HG03039 (cell line): ENCODE results near the gene FUT8.
"Not testable (repeated sequence)": the region's sequence is repeated elsewhere in the genome, so short reads cannot be mapped to it uniquely, and the experiment has no call there.

Experiments used
- ATAC-seq: cut with Tn5 transposase; IDR thresholded peaks from one replicate; pipeline ENCODE4 v1.9.1; 2021; ENCODE audit warnings: mild to moderate bottlenecking, moderate library complexity; ENCODE audit not compliant: unreplicated experiment

FUT8 gene

DNA sequence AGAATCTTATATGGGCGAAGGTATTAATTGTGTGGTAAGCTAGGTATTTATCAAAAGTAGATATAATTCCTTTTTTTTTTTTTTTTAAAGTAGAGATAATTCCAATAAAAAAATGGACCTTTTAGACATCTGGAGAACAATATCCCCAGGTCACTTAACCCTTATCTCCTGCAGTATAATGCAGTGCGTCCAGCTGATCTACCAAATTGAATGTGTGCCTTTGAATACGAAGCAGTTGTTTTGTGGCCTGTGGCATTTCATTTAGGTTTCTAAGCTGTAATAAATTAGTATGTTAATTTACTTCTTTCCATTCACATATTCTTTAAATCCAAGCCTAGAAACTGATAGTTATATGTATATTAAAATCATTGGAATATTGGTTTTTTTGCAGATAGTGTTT is 3.1 kb downstream of the FUT8 start:
- no peak for ATAC-seq

DNA sequence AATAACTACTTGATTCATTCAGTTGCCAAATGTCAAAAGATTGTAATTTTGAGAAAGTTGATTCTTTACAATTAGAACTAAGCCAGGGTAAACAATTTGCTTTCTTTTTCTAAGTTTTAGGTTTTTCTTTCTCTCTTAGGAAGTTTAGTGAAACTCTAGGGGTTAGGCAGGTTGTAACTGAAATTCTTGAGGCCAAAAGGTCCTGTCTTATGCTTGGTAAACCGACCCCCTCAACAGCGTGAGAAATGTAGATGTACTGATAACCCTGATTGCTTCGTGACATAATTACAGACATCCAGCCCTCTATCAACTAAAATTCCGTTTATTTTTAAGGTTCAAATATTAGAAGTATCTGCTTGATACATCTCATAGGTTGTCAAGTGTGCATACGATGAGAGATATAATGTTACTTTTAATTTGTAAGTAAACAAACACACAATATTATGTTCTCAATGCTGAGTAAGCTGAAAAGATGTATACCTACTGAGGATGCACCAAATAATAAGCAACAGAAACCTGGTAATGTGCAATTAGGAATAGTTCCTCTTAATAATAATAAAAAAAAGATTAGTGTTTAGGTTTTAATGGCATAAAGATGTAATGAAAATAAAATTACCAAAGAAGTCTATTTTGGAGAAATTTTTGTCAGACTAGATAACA is 7.2 kb downstream of the FUT8 start:
- no peak for ATAC-seq

DNA sequence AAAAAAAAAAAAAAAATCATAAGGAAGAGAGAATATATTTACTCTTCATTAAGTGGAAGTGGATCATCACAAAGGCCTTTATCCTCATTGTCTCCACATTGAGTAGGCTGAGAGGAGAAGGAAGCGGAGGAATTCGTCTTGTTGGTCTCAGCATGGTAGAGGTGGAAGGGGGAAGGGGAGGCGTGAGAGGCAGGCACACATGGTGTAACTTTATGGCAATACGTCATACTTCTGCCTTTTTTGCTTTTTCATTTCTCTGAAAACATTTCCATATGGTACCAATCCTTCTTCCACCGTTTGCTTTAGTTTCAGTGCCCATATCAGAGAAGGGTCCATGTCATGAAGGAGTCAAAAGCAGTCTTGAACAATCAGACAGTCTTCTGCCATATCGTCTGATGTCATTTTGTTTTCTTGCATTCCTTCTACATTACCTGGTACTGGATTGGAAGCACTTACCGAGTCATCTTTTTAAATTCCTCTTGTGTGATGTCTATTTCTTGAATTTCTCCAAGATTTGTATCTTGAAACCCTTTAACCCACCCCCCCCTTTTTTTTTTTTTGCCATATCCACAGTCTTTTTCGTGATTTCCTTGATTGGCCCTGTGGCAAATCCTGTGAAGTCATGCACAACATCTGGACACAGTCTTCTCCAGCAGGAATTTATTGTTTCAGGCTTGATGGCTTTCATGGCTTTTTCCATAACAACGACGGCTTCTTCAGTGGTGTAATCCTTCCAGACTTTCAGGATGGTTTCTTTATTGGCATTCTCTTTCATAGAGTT is 8.9 kb downstream of the FUT8 start:
- ATAC-seq = no peak

DNA sequence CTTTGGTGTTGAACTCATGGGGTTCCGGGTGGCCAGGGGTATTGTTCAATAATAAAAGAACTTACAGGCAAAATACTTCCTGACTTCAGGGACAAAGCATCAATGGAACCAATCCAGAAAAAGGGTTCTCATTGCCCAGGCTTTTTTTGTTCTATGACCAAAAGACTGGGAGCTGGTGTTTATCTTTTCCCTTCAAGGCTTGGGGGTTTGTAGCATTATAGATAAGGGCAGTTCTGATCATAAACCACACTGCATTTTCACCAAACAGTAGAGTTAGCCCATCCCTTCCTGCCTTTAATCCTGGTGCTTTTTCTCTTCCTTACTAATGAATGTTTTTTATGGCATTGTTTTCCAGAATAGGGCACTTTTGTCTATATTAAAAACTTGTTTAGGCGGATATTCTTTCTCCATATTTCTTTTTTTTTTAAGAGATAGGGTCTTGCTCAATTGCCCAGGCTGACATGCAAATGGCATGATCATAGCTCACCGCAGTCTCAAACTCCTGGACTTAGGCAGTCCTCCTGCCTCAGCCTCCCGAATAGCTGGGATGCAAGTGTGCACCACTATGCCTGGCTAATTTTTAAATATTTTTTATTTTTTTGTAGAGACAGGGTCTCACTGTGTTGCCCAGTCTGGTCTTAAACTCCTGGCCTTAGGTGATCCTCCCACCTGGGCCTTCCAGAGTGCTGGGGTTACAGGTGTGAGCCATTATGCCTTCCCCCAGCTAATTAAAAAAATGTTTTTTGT is 9.7 kb downstream of the FUT8 start:
- no peak for ATAC-seq

DNA sequence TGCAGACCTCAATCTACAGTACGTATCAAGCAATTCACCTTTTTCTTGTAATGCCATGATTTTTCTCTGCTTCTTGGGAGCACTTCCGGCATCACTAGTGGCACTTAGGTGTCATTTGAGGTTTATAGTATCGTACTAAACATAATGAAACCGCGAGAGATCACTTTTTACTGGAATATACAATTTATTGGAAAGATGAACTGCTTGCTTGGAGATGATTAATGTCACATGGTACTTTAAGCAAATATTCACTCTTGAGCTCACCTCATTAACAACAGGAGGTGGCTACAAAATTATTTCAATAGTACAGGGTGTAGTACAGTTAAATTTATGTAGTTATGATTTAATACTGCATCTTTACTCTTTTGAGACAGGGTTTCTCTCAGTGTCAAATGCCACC is 11.5 kb downstream of the FUT8 start:
- no peak for ATAC-seq

DNA sequence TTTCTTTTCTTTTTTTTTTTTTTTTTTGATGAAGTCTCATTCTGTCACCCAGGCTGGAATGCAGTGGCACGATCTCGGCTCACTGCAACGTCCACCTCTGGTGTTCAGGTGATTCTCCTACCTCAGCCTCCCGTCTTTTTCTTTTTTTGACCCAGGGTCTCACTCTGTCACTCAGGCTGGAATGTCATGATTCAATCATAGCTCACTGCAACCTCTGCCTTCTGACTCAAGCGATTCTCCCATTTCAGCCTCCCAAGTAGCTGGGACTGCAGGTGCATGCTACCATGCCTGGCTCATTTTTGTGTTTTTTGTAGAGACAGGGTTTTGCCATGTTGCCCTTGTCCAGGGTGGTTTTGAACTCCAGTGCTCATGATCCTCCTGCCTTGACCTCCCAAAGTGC is 12.0 kb downstream of the FUT8 start:
- ATAC-seq = no peak

DNA sequence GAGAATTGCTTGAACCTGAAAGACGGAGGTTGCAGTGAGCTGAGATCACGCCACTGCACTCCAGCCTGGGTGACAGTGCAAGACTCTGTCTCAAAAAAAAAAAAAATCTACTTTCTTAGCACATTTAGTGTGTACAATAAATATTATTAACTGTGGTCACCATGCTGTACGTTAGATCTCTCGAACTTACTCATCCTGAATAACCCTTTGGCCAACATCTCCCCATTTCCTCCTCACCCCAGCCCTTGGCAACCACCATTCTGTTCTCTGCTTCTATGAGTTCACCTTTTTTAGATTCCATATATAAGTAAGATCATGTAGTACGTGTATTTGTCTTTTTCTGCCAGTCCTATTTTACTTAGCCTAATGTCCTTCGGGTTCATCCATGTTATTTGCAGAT is 13.4 kb downstream of the FUT8 start:
- ATAC-seq = no peak

DNA sequence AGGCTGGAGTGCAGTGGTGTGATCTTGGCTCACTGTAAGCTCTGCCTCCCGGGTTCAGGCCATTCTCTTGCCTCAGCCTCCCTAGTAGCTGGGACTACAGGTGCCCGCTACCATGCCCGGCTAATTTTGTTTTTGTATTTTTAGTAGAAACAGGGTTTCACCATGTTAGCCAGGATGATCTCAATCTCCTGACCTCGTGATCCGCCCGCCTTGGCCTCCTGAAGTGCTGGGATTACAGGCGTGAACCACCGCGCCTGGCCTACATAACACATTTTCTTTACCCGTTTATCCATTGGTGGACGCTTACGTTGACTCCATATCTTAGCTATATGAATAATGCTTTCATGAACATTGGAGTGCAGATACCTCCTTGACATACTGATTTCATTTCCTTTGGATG is 14.4 kb downstream of the FUT8 start:
- not testable (repeated sequence) for ATAC-seq

DNA sequence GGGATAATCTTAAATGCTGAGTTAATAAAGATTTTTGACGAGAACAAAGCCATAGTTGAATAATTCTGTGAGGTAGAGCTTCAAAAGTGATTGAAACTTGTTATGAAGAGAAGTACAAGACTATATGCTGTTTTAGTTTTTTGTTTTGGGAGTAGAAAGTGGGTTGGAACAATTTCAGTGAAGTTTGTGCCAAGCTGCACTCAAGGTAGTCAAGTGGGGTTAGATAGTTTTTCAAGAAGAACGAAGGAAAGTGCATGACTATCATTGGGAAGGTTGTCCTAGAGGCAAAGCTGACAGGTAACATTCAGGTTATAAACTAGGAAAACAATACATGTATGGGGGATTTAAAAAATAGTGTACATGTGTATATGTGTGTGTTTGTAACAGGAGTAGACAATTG is 16.2 kb downstream of the FUT8 start:
- no peak for ATAC-seq

DNA sequence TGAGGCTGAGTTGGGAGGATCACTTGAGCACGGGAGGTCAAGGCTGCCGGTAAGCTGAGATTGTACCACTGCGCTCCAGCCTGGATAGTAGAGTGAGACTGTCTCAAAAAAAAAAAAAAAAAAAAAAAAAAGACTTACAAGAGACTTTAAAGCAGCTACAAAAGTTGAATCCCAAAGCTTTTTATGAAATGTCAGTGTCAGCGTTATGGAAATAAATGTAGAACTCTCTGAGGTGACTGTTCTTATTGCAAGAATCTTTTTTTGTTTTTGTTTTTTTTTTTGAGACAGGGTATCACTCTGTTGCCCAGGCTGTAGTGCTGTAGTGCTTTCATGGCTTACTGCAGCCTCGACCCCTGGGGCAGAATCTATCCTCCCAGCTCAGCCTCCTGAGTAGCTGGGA is 17.2 kb downstream of the FUT8 start:
- ATAC-seq = no peak

DNA sequence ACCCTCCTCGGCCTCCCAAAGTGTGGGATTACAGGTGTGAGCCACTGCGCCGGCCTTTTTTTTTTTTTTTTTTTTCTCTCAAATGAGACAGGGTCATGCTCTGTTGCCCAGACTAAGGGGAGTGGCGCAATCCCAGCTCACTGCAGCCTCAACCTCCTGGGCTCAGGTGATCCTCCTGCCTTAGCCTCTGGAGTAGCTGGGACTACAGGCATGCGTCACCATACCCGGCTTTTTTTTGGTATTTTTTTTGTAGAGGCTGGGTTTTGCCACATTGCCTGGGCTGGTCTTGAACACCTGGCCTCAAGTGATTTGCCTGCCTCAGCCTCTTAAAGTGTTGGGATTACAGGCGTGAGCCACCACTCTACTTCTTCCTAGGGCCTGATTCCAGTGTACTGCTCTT is 18.7 kb downstream of the FUT8 start:
- no peak for ATAC-seq

DNA sequence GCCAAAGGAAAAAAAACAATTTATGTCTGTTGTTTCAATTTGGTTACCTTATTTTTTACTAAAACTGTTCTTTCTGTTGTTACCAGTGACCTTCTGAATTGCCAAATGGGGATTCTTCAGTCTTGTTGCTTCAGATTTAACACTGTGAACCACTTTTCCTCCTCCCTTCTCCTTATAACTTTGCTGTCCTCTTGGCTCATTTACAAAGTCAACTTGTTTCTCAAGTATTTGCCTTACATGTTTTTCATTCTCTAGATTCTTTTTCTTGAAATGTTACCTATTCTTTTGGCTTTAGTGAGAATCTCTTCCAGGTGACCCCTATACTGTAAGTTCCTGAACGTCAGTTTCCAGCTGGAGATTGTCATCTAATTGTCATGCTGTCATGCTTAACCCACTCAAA is 19.4 kb downstream of the FUT8 start:
- no peak for ATAC-seq

DNA sequence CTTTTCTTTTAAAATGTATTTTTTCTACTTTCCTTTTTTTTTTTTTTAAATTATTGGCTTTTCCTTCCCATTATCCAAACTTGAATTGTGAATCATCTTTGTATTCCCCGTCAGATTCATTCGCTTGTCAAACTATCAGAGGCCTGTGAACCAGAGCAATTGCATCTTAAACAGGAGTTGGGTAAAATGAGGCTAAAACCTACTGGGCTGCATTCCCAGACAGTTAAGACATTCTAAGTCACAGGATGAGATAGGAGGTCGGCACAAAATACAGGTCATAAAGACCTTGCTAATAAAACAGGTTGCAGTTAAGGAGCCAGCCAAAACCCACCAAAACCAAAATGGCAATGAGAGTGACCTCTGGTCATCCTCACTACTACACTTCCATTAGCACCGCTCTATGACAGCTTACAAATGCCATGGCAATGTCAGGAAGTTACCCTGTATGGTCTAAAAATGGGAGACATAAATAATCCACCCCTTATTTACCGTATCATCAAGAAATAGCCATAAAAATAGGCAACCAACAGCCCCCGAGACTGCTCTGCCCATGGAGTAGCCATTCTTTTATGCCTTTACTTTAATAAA is 19.9 kb downstream of the FUT8 start:
- ATAC-seq = no peak

DNA sequence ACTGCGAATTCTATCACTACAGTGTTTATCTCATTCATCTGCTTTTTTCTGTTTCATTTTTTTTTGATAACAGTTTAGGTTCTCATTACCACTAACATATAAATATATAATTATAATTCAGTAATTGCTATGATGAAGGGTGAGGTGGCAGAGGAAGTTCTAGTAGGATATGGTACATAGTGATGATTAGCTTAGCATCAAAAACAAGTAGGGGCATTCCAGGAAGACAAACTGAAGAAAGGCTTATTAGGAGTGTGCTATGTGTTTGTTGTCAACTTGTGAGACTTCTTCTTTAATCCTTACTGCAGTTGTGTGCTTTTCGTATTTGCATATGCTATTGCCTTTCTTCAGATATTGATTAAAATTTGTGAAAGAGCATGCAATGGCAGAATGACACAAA is 20.6 kb downstream of the FUT8 start:
- no peak for ATAC-seq

DNA sequence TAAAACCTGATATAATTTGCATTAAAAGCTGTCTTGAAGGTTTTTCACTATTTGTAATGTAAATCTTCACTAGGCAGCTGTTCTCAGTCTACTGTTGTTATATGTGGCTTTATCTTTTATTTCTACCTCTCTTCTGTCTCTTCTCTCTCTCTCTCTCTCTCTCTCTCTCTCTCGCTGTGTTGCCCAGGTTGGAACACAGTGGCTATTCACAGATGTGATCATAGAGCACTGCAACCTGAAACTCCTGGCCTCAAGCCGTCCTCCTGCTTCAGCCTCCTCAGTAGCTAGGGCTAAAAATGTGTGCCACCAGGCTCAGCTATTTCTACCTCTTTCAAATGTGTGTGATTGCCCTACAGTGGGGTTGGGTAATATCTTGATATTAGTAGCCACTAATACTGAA is 21.1 kb downstream of the FUT8 start:
- ATAC-seq = no peak

DNA sequence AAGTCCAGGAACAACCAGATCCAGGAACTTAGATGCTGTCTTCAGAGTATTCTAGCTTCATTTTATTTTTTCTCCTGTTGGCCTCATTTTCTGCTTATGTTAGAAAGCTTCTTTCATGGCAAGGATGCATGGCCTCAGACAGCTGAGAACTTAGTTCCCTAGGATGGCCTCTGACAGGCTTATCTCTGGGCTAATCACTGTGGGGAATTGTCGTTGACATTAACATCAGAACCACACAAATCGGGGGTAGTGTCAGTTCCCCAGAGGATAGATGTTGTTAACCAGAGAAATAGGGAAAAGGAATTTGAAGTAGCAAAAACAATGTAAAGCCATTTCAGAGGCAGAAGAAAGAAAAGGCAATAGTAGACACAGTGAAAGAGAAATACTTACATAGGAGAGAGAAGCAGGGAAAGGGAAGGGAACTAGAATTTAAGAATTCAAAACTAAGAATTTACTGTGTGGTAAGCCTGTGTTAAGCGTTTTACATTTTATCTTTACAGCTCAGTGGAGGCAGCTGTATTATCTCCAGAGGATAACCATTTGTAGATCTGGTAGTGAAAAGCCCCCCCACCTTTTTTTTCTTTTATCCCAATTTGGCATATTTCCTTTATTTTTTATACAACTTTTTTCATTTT is 21.8 kb downstream of the FUT8 start:
- ATAC-seq = no peak

DNA sequence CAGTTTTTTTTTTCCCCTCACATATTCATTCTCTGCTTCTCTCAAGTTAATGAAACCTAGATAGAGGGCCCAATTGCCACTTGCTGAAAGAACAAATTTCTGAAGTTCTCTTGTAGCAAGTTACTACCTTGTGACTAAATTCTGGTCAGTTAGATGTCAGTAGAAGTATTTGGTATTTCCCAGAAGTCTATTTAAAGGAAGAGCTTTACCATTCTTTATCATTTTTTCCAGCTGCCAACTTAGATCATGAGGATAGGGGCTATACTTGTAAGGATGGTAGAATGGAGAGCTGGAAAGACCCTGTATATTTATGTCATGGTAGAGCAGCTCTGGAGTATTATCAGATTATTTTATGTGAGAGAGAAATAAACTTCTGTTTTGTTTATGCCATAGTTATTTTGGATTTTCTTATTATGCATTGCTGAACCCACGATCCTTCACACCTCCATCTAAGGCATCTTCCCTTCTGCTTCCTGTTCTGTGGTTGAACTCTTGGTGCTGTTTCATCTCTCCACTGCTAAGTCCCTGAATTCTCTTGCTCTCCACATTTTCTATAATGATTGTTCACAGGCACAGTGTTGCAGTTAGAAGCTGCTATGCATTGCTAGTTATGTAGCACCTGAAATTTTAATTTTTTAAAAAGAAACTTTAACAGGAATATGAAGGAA is 25.9 kb downstream of the FUT8 start:
- no peak for ATAC-seq

DNA sequence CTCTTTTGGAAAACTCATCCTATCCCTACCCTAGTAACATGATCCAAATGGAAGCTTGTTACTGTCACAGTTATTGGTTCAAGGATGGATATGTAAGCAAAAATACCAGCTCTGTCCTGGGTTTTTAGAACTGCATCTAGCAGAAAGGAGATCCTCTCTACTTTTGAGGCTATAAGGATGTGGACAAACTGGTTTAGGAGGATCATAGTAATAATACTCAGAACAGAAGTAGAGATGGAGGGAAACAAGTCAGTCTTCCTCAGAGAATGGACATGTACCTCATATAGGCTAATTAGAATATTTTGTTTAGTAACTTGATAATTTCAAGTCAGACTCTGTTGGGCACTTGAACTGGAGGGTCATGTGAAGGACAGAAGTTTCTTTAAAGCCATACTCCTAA is 26.6 kb downstream of the FUT8 start:
- no peak for ATAC-seq

DNA sequence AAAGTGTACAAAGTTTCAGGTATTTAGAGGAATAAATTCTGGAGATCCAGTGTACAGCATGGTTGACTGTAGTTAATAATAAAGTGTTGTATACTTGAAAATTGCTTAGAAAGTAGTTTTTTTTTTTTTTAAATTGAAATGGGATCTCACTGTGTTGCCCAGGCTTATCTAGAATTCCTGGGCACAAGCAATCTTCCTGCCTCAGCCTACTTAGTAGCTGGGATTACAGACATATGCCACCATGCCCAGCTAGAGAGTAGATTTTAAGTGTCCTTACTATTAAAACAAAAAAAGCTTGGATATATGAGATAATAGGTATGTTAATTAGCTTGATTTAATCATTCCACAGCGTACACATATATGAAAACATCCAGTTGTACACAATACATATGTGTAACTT is 27.7 kb downstream of the FUT8 start:
- ATAC-seq = no peak

DNA sequence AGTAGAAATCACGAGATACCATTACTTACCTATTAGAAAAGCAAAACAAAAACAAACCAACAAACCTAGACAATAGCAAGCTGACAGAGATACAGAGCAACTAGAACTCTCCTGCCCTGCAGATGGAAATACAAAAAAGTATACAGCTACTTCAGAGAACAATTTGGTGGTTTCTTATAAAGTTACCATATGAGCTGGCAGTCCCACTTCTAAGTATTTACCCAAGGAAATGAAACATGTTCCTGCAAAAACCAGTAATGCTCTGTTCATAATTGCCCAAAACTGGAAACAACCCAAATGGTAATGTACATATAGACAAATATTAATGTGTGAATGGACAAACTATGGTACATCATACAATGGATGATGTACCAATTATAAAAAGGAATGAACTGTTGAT is 31.7 kb downstream of the FUT8 start:
- ATAC-seq = no peak

DNA sequence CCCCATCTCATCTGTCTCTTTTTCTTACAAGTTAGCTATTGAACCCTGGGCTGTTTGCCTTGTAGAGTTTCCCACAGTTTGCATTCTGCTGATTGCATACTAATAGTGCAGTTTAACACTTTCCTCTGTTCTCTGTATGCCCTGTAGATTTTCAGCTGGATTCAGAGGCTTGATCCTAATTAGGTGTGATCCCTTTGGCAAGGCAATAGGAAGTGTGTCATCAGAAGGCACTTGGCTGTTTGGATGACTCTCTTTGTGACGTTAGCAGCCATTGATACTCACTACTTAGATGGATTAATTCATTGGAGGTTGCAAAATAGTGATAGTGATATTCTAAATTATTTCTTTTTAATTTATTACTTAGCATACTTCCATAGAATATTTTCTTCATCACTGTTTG is 33.6 kb downstream of the FUT8 start:
- no peak for ATAC-seq
